ENCODE data around the gene TCF15.

TCF15 gene

GRCh38 chr20:635893-636338 is 25.8 kb upstream of the TCF15 start:
- Histone ChIP-seq H3K27ac (ENCODE audit: low read depth, low read length) (no peak overlapping the region), H3K36me3 (ENCODE audit: low read length) (no peaks in the 10 kb centered on the region), H4K20me1 (ENCODE audit: low read depth, low read length) (no peaks in the 10 kb centered on the region; the same call in 1 of the 2 replicates), H2AFZ (ENCODE audit: low read depth, low read length, severe bottlenecking) (no peak overlapping the region), H3K4me2 (ENCODE audit: low read depth, low read length, poor library complexity, severe bottlenecking) (no peak overlapping the region), H3K9me3 (ENCODE audit: insufficient read depth, low read length) (no peaks in the 10 kb centered on the region), H3K4me3 (ENCODE audit: insufficient read depth, low read length, poor library complexity, severe bottlenecking) (no peak overlapping the region), H3K79me2 (ENCODE audit: insufficient read depth, low read length) (no peaks in the 10 kb centered on the region), H3K9ac (ENCODE audit: low read length) (no peak overlapping the region), H3F3A (ENCODE audit: insufficient read depth) (no peaks in the 10 kb centered on the region), H3K27me3 (ENCODE audit: low read length) (no peaks in the 10 kb centered on the region), H3K9me2 (replicated peaks; ENCODE audit: insufficient read depth, low read length) (no peaks in the 10 kb centered on the region)
- TF ChIP-seq CTCF (IDR thresholded peaks at IDR 0.05; ENCODE audit: insufficient read depth, low read length, poor library complexity, severe bottlenecking), result no peak
- TF ChIP-seq EZH2phosphoT487 (conservative IDR thresholded peaks at IDR 0.05; ENCODE audit: low read length), result no peak

GRCh38 chr20:635028-635892 is 25.2 kb upstream of the TCF15 start:
- Histone ChIP-seq H3K9ac (ENCODE audit: low read length) (no peak overlapping the region), H3K4me2 (ENCODE audit: low read depth, low read length, poor library complexity, severe bottlenecking) (no peak overlapping the region), H2AFZ (ENCODE audit: low read depth, low read length, severe bottlenecking) (no peak overlapping the region), H3K27ac (ENCODE audit: low read depth, low read length) (no peak overlapping the region), H3K27me3 (ENCODE audit: low read length) (no peaks in the 10 kb centered on the region), H4K20me1 (ENCODE audit: low read depth, low read length) (no peaks in the 10 kb centered on the region; the same call in 1 of the 2 replicates), H3K79me2 (ENCODE audit: insufficient read depth, low read length) (no peaks in the 10 kb centered on the region), H3F3A (ENCODE audit: insufficient read depth) (no peaks in the 10 kb centered on the region), H3K36me3 (ENCODE audit: low read length) (no peaks in the 10 kb centered on the region), H3K9me2 (replicated peaks; ENCODE audit: insufficient read depth, low read length) (no peaks in the 10 kb centered on the region), H3K9me3 (ENCODE audit: insufficient read depth, low read length) (no peaks in the 10 kb centered on the region), H3K4me3 (ENCODE audit: insufficient read depth, low read length, poor library complexity, severe bottlenecking) (no peak overlapping the region)
- no peak for TF ChIP-seq EZH2phosphoT487 (conservative IDR thresholded peaks at IDR 0.05; ENCODE audit: low read length)
- no peak for TF ChIP-seq CTCF (IDR thresholded peaks at IDR 0.05; ENCODE audit: insufficient read depth, low read length, poor library complexity, severe bottlenecking)

DNA sequence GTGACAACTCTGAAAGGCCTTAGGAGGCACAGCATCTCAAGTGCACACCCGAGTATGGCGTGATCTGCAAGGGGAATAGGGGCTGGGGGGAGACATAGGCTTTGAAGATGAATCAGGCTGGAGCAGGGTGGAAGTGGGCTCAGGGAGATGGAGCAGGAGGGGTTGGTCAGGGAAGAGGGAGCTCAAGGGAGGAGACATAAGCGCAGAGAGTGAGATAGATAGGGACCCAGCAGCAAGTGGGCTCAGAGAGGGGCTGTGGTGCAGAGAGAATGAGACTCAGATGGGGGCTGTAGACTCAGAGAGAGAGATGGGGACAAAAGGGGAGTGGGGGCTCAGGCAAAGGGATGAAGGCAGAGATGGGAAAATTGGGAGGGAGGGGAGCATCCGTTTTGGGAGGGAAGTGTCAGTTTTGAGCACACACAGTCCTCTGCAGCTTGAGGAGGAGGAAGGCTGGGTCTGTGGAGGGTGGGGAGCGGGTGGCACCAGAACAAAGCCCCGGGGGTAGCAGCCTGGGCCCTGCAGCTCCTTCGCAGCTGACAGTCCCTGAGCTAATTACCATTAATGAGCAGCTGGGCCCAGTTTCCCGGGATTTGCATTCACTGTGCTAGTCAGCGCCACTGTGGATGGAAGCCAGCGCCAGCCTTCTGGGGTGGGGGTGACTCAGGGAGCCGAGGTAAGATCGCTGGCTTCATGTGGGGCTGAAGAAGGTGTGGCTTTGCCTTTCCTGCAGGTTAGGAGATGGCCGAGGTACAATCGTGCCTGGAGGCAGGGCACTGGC is 24.2 kb upstream of the TCF15 start:
- Histone ChIP-seq H3K27ac (ENCODE audit: low read depth, low read length) (no peak overlapping the region), H3K4me2 (ENCODE audit: low read depth, low read length, poor library complexity, severe bottlenecking) (no peak overlapping the region), H3F3A (ENCODE audit: insufficient read depth) (no peaks in the 10 kb centered on the region), H3K36me3 (ENCODE audit: low read length) (no peaks in the 10 kb centered on the region), H2AFZ (ENCODE audit: low read depth, low read length, severe bottlenecking) (no peak overlapping the region), H3K4me3 (ENCODE audit: insufficient read depth, low read length, poor library complexity, severe bottlenecking) (no peak overlapping the region), H3K9ac (ENCODE audit: low read length) (no peak overlapping the region), H3K9me3 (ENCODE audit: insufficient read depth, low read length) (no peaks in the 10 kb centered on the region), H4K20me1 (ENCODE audit: low read depth, low read length) (no peaks in the 10 kb centered on the region; the same call in 1 of the 2 replicates), H3K27me3 (ENCODE audit: low read length) (no peaks in the 10 kb centered on the region), H3K9me2 (replicated peaks; ENCODE audit: insufficient read depth, low read length) (no peaks in the 10 kb centered on the region), H3K79me2 (ENCODE audit: insufficient read depth, low read length) (no peaks in the 10 kb centered on the region)
- no peak for TF ChIP-seq CTCF (IDR thresholded peaks at IDR 0.05; ENCODE audit: insufficient read depth, low read length, poor library complexity, severe bottlenecking)
- no peak for TF ChIP-seq EZH2phosphoT487 (conservative IDR thresholded peaks at IDR 0.05; ENCODE audit: low read length)

Measured in SU-DHL-6 (cell line).